Heart left ventricle (tissue), 13 donors: ENCODE results near the gene GSK3A.

Experiments used
- POLR2A ChIP-seq, 2 donors: fragments of 450-650 bp; IDR thresholded peaks; one replicate each; pipeline ENCODE4 v1.6.1; 2017; ENCODE audit warnings: antibody characterized with exemption in 2 of 2, mild to moderate bottlenecking in 2 of 2, moderate library complexity in 2 of 2
- TF ChIP-seq, protein P1 (sequence below), 12 donors: fragments of 200-600 bp; sonication (generic) in 4 of 12; IDR thresholded peaks; one replicate each; pipeline versions ENCODE4 v1.5.0 to v1.8.0; 2018 to 2022; ENCODE audit warnings: antibody characterized with exemption in 12 of 12, mild to moderate bottlenecking in 5 of 12
- donor health status: ischemic (EF 13 %, LVEDD 7.1; RV severe dilation, severe dysfunction).
- donor health status: DM: no; HTN: yes; CAD: no.
- donor health status: DM: no; HTN: no; CAD: no.
- donor health status: ischemic (EF 25% LVEDD 6.9; RV normal size, moderate dysfunction).
- donor health status: ischemic (EF 25% LVEDD 5.7; RV mildly dilated, moderate dysfunction).
- donor health status: ischemic (EF 35%, LVEDD 5.7; RV mildly dilated, moderate dysfunction).
- donor health status: nonischemic (EF 11% LVEDD 7.7; RV severe dilation, severe dysfunction).
- donor health status: DM: yes; HTN: yes; CAD: no.
- donor health status: PGD.
- donor health status: ischemic (EF 29% LVEDD 5.4; RV normal size, mild dysfunction).
- donor health status: nonischemic (EF 23%, LVEDD 6.1; RV moderate dilation, normal function).

GRCh38 chr19:42281827-42282762 is 39.7 kb upstream of the GSK3A start:
- TF ChIP-seq, protein P1, sequence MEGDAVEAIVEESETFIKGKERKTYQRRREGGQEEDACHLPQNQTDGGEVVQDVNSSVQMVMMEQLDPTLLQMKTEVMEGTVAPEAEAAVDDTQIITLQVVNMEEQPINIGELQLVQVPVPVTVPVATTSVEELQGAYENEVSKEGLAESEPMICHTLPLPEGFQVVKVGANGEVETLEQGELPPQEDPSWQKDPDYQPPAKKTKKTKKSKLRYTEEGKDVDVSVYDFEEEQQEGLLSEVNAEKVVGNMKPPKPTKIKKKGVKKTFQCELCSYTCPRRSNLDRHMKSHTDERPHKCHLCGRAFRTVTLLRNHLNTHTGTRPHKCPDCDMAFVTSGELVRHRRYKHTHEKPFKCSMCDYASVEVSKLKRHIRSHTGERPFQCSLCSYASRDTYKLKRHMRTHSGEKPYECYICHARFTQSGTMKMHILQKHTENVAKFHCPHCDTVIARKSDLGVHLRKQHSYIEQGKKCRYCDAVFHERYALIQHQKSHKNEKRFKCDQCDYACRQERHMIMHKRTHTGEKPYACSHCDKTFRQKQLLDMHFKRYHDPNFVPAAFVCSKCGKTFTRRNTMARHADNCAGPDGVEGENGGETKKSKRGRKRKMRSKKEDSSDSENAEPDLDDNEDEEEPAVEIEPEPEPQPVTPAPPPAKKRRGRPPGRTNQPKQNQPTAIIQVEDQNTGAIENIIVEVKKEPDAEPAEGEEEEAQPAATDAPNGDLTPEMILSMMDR (IDR thresholded peaks at IDR 0.05) = no peak
- TF ChIP-seq POLR2A (IDR thresholded peaks at IDR 0.05) = no peak
